GM12892 (cell line): Measurements from ENCODE around the gene ACOT7.

Experiments used
- DNase-seq: peaks from one replicate; pipeline ENCODE4 v3.0.0; 2011; ENCODE audit not compliant: insufficient read length
- FAIRE-seq: peaks from 2 replicates; lab custom pipeline; 2011; peaks lifted over from hg19 to GRCh38; lab: Jason Lieb, UNC
- POLR2A ChIP-seq: IDR thresholded peaks from 2 replicates; pipeline ENCODE4 v1.6.1; 2011; ENCODE audit warnings: low read depth, low read length, control low read depth
- POLR2AphosphoS5 ChIP-seq: IDR thresholded peaks from 2 replicates; pipeline ENCODE4 v1.6.1; 2011; ENCODE audit warnings: low read depth, low read length, control low read depth
- TAF1 ChIP-seq: IDR thresholded peaks from 2 replicates; pipeline ENCODE4 v1.6.1; 2011; ENCODE audit warnings: low read depth, mild to moderate bottlenecking, control low read depth, low read length, borderline replicate concordance

Gene ACOT7

DNA sequence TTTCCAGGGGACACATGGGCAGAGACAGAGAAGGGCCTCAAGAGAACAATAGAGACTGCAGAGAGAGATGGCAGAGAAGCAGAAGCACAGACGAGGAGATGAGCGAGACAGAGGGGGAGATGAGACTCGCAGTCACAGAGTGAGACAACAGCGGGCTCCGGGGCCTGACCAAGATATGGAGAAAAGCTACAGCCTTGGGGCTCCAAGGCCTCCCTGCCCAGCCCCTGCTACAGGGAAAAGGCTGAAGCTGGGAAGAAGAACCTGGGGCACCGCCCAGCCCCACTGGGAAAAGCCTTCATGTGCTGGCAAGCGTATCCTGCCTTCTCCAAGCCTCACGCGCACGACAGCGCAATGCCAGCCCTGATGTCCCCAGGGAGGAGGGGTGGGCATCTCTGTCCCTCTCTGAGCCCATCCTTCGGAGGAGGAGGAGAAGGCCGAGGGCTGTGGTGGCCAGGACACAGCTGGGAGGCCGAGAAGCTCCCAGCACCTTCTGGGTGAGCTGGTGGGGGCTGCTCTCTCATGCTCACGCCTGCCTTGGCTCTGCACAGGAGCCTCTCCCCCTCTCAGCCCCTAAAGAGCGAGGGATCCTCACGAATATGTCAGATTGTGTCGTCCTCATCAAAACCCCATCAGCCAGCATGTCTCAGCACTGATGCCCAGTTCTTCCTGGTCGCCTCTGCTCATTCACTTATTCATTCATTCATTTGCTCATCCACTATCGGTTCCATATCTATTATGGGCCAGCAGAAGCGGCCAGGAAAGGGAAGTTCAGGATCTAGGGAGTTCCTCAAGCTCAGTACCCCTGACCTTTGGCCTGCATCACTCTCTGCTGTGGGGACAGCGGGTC is 56.6 kb downstream of the ACOT7 start:
- no peak for TF ChIP-seq POLR2A
- TF ChIP-seq POLR2AphosphoS5, result no peak
- no peak for TF ChIP-seq TAF1
- no peak for DNase-seq
- no peak for FAIRE-seq

DNA sequence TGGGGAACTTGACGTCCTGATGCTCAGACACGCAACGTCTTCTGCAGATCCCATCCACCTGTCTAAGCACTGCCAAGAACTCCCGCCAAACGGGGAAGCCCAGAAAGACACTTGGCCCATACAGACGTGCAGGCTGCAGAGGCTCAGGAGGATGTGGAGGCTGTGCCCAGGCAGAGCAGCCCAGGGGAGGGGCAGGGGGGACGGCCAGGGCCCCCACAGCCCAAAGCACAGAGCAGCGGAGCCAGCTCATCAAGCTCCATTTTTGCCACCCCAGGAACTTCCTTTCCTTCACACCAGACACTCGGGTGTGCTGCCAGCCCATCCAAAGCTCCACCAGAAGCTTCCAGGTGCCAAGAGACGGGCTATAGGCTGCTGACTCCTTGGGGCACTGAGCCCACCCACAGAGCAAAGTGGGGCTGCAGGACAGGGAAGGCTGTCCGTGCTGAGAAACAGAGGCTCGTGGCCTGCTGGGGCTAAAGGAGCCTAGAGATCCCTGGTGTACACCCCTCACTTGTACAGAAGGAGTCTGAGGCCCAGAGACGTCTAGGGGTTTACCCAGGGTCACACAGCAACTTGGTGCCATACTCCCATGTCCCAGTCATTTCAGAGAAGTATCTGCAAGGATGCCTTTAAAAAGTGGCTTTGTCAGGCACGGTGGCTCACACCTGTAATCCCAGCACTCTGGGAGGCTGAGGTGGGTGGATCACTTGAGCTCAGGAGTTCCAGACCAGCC is 59.1 kb downstream of the ACOT7 start:
- no peak for TF ChIP-seq POLR2A
- TF ChIP-seq POLR2AphosphoS5, result no peak
- no peak for TF ChIP-seq TAF1
- DNase-seq, result no peak
- no peak for FAIRE-seq

DNA sequence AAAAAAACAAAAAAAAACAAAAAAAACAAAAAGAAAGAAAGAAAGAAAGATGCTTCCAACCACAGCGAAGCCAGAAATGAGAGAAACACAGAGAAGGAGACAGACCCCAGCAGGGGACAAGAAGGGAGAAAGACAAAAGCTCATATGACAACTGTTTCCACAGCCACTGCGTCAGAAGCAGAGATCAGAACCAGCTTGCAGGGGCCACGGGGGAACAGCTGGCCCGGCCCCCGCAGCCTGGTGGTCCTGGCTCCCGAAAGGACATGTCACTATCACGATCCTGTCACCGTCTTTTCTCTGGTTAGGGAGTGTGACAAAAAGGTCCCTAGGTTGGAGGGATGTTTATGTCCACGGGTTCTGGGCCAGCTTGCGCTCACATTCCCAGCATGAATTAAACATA is 60.7 kb downstream of the ACOT7 start:
- FAIRE-seq (no peak), DNase-seq (no peak)
- no peak for TF ChIP-seq POLR2A
- TF ChIP-seq TAF1, result no peak
- TF ChIP-seq POLR2AphosphoS5, result no peak

DNA sequence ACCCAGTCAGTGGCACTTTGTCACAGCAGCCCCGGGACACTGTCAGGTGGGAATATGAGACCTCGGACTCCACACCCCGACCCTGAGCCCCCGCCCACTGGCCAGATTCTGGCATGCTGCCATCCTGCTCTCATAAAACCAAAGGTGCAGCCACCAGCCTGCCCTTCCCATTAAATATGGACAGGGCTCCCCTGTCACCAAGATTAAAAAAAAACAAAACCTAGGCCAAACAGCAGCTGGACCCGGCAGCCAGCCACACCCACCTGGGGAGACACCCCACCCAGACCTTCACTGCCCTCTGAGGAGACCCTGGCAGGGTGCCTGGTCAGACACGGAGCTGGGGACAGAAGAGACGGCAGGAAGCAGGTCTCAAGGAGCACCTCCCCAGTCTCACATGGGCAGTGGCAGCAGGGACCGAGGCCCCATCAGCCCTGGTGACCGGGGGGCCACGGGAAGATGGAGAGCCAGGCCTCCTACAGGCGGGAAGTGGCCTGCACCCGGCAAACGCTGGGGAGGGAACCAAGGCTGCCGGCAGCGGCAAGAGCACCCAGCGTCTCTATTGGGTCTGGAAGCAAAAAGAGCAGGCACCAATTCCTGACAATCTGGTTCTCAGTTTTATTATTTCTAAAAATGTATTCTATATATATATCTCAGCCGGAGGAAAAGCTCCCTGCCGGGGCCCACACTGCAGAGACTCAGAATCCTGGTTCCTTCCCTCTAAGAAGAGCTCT is 61.9 kb downstream of the ACOT7 start:
- FAIRE-seq (no peak), DNase-seq (no peak)
- no peak for TF ChIP-seq POLR2AphosphoS5
- TF ChIP-seq TAF1, result no peak
- no peak for TF ChIP-seq POLR2A

GRCh38 chr1:6330410-6330911 is 63.1 kb downstream of the ACOT7 start:
- DNase-seq (no peak), FAIRE-seq (no peak)
- TF ChIP-seq TAF1 (no peak), POLR2AphosphoS5 (no peak), POLR2A (no peak)

GRCh38 chr1:6329851-6330250 is 63.7 kb downstream of the ACOT7 start:
- no peak for FAIRE-seq

GRCh38 chr1:6329396-6329795 is 64.2 kb downstream of the ACOT7 start:
- DNase-seq (no peak), FAIRE-seq (no peak)
- TF ChIP-seq POLR2AphosphoS5, result no peak
- TF ChIP-seq POLR2A, result no peak
- no peak for TF ChIP-seq TAF1

More at GRCh38 chr1:6329851-6330250, 63.7 kb downstream of the ACOT7 start:
- no peak for TF ChIP-seq POLR2AphosphoS5
- TF ChIP-seq POLR2A, result no peak
- no peak for TF ChIP-seq TAF1
- DNase-seq, result no peak

- TF ChIP-seq TAF1 (no peak), POLR2A (no peak), POLR2AphosphoS5 (no peak)
- FAIRE-seq (no peak), DNase-seq (no peak)
Measured at GRCh38 chr1:6328696-6329095, 64.9 kb downstream of the ACOT7 start.

GRCh38 chr1:6328091-6328490 is 65.5 kb downstream of the ACOT7 start:
- DNase-seq (no peak), FAIRE-seq (no peak)
- TF ChIP-seq POLR2AphosphoS5, result no peak
- no peak for TF ChIP-seq POLR2A
- no peak for TF ChIP-seq TAF1

- FAIRE-seq (no peak), DNase-seq (no peak)
- TF ChIP-seq TAF1 (no peak), POLR2AphosphoS5 (no peak), POLR2A (no peak)
Measured at GRCh38 chr1:6325482-6325881, 68.1 kb downstream of the ACOT7 start.

DNA sequence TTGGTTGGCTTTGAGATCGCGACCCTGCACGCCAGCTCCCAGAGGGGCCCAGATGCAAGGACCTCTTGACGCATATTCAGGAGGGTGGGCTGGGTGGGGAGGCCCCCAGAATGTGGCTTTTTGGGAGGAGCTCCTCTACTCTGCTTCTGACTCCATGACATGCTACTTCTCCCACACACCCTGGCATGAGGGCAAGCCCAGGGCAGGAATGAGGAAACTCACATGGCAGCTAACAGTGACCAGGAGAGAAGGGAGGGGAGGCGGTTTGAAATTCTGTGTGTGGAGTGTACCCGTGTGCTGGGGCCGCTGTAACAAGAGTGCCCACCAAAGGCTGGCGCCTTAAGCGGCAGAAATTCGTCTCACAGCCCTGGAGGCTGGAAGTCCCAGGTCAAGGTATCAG is 71.4 kb downstream of the ACOT7 start:
- no peak for FAIRE-seq

More for the DNA sequence above, 71.4 kb downstream of the ACOT7 start:
- DNase-seq, result no peak
- TF ChIP-seq POLR2A (no peak), TAF1 (no peak), POLR2AphosphoS5 (no peak)
